C4-2B (cell line): ENCODE results near the gene ACTBL2.
"Not testable (repeated sequence)": the region's sequence is repeated elsewhere in the genome, so short reads cannot be mapped to it uniquely, and the experiment has no call there.

Source experiments
- H3K27ac ChIP-seq: fragments of 450-650 bp; 2 replicates; pipeline ENCODE4 v1.5.1; 2017
- ZFX ChIP-seq: fragments of 450-650 bp; IDR thresholded peaks from 2 replicates; pipeline ENCODE4 v1.6.1; 2017
- TF ChIP-seq, protein P1 (sequence below): fragments of 450-650 bp; conservative IDR thresholded peaks from 2 replicates; pipeline ENCODE4 v1.5.1; 2017; ENCODE audit warnings: mild to moderate bottlenecking

ACTBL2 gene

DNA sequence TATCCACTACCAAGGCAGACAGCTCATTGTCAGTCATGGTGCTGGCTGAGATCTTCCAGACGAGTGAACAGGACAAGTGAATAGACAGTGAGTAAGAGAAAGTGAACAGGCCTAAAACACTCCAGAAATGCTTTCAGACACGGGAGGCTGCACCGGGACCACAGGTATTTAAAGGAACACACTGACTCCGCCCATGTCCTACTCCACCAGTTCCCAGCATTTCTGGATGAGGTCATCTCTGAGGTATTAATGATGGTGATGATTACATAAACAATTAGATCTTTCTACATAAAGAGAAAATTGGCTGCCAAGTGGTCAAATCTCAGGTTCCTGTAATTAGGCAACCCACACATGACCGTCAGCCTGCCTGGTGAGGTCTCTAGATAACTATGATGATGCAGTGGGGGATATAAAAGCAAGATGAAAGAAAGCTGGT lies at the start of gene ACTBL2:
ACTBL2 (minus strand) TSS at position 141 of the 436 bp plus-strand sequence; CDS start at position 37, 104 bp downstream.
- H3K27ac ChIP-seq = no peak within 1 kb of the TSS
- TF ChIP-seq, protein P1, sequence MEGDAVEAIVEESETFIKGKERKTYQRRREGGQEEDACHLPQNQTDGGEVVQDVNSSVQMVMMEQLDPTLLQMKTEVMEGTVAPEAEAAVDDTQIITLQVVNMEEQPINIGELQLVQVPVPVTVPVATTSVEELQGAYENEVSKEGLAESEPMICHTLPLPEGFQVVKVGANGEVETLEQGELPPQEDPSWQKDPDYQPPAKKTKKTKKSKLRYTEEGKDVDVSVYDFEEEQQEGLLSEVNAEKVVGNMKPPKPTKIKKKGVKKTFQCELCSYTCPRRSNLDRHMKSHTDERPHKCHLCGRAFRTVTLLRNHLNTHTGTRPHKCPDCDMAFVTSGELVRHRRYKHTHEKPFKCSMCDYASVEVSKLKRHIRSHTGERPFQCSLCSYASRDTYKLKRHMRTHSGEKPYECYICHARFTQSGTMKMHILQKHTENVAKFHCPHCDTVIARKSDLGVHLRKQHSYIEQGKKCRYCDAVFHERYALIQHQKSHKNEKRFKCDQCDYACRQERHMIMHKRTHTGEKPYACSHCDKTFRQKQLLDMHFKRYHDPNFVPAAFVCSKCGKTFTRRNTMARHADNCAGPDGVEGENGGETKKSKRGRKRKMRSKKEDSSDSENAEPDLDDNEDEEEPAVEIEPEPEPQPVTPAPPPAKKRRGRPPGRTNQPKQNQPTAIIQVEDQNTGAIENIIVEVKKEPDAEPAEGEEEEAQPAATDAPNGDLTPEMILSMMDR = no peak
- no peak for TF ChIP-seq ZFX

DNA sequence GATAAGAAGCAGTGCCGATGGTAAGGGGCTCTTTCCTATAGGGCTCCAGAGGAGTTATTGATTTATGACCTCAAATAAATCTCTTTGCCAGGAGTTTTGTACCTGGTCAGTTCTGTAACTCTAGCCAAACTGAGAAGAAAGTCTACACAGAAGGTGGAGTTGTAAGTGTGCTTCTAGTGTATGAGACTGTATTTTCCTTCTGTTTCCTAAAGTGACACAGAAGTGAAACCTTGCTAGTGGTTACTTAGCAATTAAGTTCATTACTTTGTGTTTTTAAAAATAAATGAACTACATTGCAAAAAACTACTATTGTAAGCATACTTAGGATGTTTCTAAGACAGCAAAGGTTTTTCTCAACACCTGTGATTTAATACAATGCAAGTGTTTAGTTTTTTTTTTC lies 48.7 kb upstream of the ACTBL2 start:
- no peak for TF ChIP-seq ZFX
- TF ChIP-seq, protein P1 = no peak
- no peak overlapping the region for H3K27ac ChIP-seq

DNA sequence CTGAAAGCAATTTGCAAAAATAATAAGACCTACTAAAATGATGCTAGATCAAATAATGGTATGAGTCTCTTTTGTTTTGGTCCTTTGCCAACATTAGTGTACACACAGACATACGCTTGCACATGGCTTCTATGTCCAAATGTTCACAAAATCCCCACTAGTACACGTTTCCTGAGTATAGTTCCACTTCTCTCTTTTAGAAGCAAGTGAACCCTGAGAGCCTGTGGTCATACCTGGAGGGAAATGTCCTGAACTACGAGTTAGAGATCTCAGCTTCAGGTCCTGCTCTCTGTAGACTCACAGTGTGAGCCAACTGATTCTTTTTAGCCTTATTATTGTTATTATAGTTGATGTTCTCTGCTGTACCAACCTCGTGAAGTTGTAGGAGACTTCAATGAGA lies 47.3 kb upstream of the ACTBL2 start:
- no peak overlapping the region for H3K27ac ChIP-seq
- TF ChIP-seq, protein P1 = no peak
- no peak for TF ChIP-seq ZFX

DNA sequence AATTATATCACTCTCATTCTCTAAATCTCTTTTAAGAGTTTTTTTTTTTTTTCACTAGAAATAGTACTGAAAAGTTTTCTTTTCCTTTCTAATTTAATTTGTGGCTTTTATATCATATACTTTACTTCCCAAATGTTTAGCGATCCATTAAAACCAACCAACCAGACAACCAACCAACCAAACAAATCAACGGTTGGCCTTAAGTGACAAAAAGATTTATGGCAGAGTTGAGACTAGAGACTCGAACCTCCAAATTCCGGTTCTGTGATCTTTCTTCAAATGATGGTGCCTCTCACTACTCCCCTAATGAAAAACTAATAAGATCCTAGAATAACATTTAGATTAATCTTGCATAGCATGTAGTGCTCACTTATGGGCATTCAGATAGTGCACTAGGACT lies 45.3 kb upstream of the ACTBL2 start:
- H3K27ac ChIP-seq = no peak overlapping the region
- TF ChIP-seq ZFX = no peak
- TF ChIP-seq, protein P1 = no peak

DNA sequence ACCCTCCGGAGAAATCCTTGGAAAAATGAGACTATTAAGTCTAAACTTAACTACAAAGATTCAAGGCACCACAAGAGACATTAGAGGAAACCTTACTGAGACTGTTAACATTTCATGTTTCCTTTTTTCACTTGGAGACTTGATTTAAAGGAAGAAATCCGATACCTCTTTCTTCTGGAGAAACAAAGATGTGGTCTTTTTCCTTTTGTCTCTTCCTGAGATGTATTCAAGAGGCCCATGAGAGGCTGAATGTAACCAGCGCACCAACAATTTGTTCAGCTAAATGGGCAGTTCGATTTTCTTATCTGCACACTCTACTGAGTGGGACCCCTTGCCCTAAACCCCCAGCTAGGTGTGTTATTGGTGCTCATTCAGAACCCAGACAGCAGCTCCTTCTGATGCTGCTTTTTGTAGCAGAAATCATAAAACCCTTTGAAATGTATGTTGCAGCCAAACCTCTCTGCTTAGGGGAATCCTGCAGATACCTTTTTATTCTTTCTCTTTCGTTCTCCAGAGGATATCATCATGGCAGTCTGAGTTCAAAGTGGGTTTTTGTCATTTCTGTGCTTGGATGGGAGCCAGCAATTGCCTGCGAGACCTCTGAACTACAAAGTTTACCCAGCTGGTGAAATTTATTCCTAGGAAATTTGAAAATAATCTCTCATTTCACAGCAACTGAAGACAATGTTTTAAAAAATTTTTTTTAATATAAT lies 41.9 kb upstream of the ACTBL2 start:
- TF ChIP-seq, protein P1 = no peak
- TF ChIP-seq ZFX = no peak
- H3K27ac ChIP-seq = no peak overlapping the region

DNA sequence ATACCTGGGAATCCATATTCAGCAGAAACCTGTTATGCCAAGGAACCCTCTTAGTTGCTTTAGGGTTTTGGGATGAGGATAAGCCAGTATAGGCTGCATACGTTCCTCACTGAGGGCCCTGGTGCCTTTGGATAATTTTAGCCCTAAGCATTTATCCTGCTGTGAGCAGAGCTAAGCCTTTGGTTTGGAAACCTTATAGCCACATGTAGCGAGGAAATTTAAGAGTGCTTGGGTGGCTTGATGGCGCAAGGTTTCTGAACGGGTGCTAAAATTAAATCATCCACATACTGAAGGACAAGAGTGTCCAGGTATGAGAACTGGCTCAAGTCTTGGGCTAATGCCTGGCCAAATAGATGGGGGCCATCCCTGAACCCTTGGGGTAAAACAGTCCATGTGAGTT lies 39.9 kb upstream of the ACTBL2 start:
- not testable (repeated sequence) for H3K27ac ChIP-seq

DNA sequence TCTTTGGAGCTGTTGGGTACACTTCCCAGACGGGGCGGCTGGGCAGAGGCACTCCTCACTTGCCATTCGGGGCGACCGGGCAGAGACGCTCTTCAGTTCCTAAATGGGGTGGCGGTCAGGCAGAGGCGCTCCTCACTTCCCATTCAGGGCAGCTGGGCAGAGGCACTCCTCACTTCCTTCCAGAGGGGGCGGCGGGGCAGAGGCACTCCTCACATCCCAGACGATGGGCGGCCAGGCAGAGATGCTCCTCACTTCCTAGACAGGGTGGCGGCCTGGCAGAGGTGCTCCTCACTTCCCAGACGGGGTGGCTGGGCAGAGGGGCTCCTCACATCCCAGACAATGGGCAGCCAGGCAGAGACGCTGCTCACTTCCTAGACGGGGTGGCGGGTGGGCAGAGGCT lies 35.8 kb upstream of the ACTBL2 start:
- not testable (repeated sequence) for H3K27ac ChIP-seq

DNA sequence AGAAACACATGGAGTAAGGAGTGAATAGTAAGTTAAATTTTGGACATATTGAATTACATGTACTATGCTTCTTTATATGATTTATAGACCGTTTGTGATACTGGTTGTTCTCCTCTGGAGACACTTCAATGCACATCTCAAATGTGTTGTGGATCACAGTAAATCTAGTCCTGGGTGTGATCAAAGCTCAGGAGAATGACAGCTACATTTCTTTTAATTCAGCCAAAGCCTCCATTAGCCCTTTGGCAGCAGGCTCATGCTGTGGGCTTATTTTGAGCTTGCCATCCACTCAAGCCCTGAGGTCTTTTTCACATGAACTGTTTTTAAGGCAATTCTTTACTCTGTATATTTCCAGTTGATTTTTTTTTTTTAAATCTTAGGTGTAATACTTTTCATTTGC lies 34.6 kb upstream of the ACTBL2 start:
- TF ChIP-seq, protein P1 = no peak
- H3K27ac ChIP-seq = no peak overlapping the region
